CD4-positive, alpha-beta T cell treated with Interleukin-1 beta for 1 hour (primary cell): ENCODE measurements around the gene ANKRD33B.
"Not testable (repeated sequence)": the region's sequence is repeated elsewhere in the genome, so short reads cannot be mapped to it uniquely, and the experiment has no call there.

Experiments used
- DNase-seq, 2 donors: peaks; one replicate each; pipeline ENCODE4 v3.0.0-alpha.2; 2020 to 2022

ANKRD33B gene

GRCh38 chr5:10538103-10538788 lies 25.6 kb upstream of the ANKRD33B start:
- no peak for DNase-seq

- no peak for DNase-seq
Observed at GRCh38 chr5:10538789-10539686, 24.8 kb upstream of the ANKRD33B start.

GRCh38 chr5:10539687-10539998 lies 24.2 kb upstream of the ANKRD33B start:
- no peak for DNase-seq

GRCh38 chr5:10540036-10540544 lies 23.8 kb upstream of the ANKRD33B start:
- DNase-seq, result no peak

- DNase-seq, result no peak
Observed at GRCh38 chr5:10540951-10541646, 22.8 kb upstream of the ANKRD33B start.

- DNase-seq, result no peak
Observed at GRCh38 chr5:10542055-10542550, 21.8 kb upstream of the ANKRD33B start.

GRCh38 chr5:10543585-10544040 lies 20.3 kb upstream of the ANKRD33B start:
- DNase-seq, result no peak

GRCh38 chr5:10545084-10545483 lies 18.8 kb upstream of the ANKRD33B start:
- no peak for DNase-seq

- DNase-seq, result no peak
Observed at GRCh38 chr5:10546186-10546585, 17.7 kb upstream of the ANKRD33B start.

- DNase-seq, result no peak
Observed at GRCh38 chr5:10548418-10549122, 15.3 kb upstream of the ANKRD33B start.

GRCh38 chr5:10549123-10549514 lies 14.8 kb upstream of the ANKRD33B start:
- not testable (repeated sequence) for DNase-seq

GRCh38 chr5:10550222-10550995 lies 13.5 kb upstream of the ANKRD33B start:
- no peak for DNase-seq

GRCh38 chr5:10551782-10552138 lies 12.1 kb upstream of the ANKRD33B start:
- DNase-seq, result no peak

- no peak for DNase-seq
Observed at GRCh38 chr5:10552183-10553143, 11.4 kb upstream of the ANKRD33B start.

- no peak for DNase-seq
Observed at GRCh38 chr5:10553476-10553875, 10.4 kb upstream of the ANKRD33B start.

- DNase-seq, result no peak
Observed at GRCh38 chr5:10555277-10555684, 8.6 kb upstream of the ANKRD33B start.

- no peak for DNase-seq
Observed at GRCh38 chr5:10556289-10556807, 7.5 kb upstream of the ANKRD33B start.

GRCh38 chr5:10556893-10557746 lies 6.8 kb upstream of the ANKRD33B start:
- no peak for DNase-seq

GRCh38 chr5:10559151-10559550 lies 4.7 kb upstream of the ANKRD33B start:
- no peak for DNase-seq
